CD4-positive, alpha-beta T cell treated with Interleukin-10 for 1 hour (primary cell): ENCODE data around the gene LBP.
"Not testable (repeated sequence)": the region's sequence is repeated elsewhere in the genome, so short reads cannot be mapped to it uniquely, and the experiment has no call there.

ENCODE experiments used
- DNase-seq: peaks from one replicate; pipeline ENCODE4 v3.0.0-alpha.2; 2020

Gene LBP

GRCh38 chr20:38402816-38403215 lies 56.5 kb downstream of the LBP start:
- no peak for DNase-seq

- no peak for DNase-seq
These were observed 57.7 kb downstream of the LBP start for GRCh38 chr20:38404016-38404415.

- DNase-seq, result no peak
These were observed 58.9 kb downstream of the LBP start for GRCh38 chr20:38405132-38405531.

- no peak for DNase-seq
These were observed 60.2 kb downstream of the LBP start for GRCh38 chr20:38406476-38406875.

- DNase-seq, result no peak
These were observed 61.0 kb downstream of the LBP start for GRCh38 chr20:38407321-38407720.

- not testable (repeated sequence) for DNase-seq
These were observed 61.5 kb downstream of the LBP start for GRCh38 chr20:38407822-38408221.

GRCh38 chr20:38412877-38413577 lies 66.7 kb downstream of the LBP start:
- no peak for DNase-seq

- no peak for DNase-seq
These were observed 68.6 kb downstream of the LBP start for GRCh38 chr20:38414769-38415450.

GRCh38 chr20:38418509-38419204 lies 72.4 kb downstream of the LBP start:
- no peak for DNase-seq

- DNase-seq, result no peak
These were observed 74.3 kb downstream of the LBP start for GRCh38 chr20:38420388-38421085.

GRCh38 chr20:38421915-38422314 lies 75.6 kb downstream of the LBP start:
- DNase-seq, result no peak

- no peak for DNase-seq
These were observed 77.3 kb downstream of the LBP start for GRCh38 chr20:38423541-38423940.

GRCh38 chr20:38424401-38424800 lies 78.1 kb downstream of the LBP start:
- no peak for DNase-seq

- no peak for DNase-seq
These were observed 80.0 kb downstream of the LBP start for GRCh38 chr20:38426006-38426897.
